Measurements from ENCODE around the gene KIAA1217. TPM values are rescaled to one million over a fixed set of nuclear protein-coding genes. Genes with fewer than 3 reads are reported as not detected.

KIAA1217 gene
- total RNA-seq, 3 donors from 2014 or later (not counting 1 experiment from before 2014, with no cell fraction given), result not detected

- ATAC-seq (no peak), DNase-seq (no peak)
- no peaks in the 10 kb centered on the region for H3K27me3 Mint-ChIP-seq (ENCODE audit: low read depth in 2 of 2)
- H3K27me3 ChIP-seq (ENCODE audit: control insufficient read depth, insufficient read depth, low read length), result no peaks in the 10 kb centered on the region
- no peak overlapping the region for H3K27ac ChIP-seq (ENCODE audit: low read length)
- no peak overlapping the region for H3K4me3 ChIP-seq (ENCODE audit: low read length)
- no peaks in the 10 kb centered on the region for H3K4me1 Mint-ChIP-seq
- no peak overlapping the region for H3K4me3 Mint-ChIP-seq
- TF ChIP-seq, protein P1, sequence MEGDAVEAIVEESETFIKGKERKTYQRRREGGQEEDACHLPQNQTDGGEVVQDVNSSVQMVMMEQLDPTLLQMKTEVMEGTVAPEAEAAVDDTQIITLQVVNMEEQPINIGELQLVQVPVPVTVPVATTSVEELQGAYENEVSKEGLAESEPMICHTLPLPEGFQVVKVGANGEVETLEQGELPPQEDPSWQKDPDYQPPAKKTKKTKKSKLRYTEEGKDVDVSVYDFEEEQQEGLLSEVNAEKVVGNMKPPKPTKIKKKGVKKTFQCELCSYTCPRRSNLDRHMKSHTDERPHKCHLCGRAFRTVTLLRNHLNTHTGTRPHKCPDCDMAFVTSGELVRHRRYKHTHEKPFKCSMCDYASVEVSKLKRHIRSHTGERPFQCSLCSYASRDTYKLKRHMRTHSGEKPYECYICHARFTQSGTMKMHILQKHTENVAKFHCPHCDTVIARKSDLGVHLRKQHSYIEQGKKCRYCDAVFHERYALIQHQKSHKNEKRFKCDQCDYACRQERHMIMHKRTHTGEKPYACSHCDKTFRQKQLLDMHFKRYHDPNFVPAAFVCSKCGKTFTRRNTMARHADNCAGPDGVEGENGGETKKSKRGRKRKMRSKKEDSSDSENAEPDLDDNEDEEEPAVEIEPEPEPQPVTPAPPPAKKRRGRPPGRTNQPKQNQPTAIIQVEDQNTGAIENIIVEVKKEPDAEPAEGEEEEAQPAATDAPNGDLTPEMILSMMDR (IDR thresholded peaks at IDR 0.05), result no peak
- 91% methylated on average over 8 of the region's 8 CpGs for WGBS (ENCODE audit: insufficient coverage)
- H3K36me3 ChIP-seq (ENCODE audit: control insufficient read depth, insufficient read depth, low read length), result no peaks in the 10 kb centered on the region
- H3K9me3 ChIP-seq (ENCODE audit: control insufficient read depth, insufficient read depth, low read length), result no peaks in the 10 kb centered on the region
- H3K36me3 Mint-ChIP-seq, result no peaks in the 10 kb centered on the region
- H3K27ac Mint-ChIP-seq, result no peak overlapping the region
- intact Hi-C loops (cut with micrococcal nuclease), result no loop called here
- H3K4me1 ChIP-seq (ENCODE audit: control insufficient read depth, insufficient read depth, low read length), result no peaks in the 10 kb centered on the region
- no peaks in the 10 kb centered on the region for H3K9me3 Mint-ChIP-seq
Observed at GRCh38 chr10:24231200-24231599, 22.3 kb downstream of the KIAA1217 start.

- Mint-ChIP-seq H3K27me3 (ENCODE audit: low read depth in 2 of 2) (peaks cover 5% of the 10 kb centered on the region in 2 donors), H3K9me3 (peaks cover 0 to 2% of the 10 kb centered on the region in 2 donors), H3K27ac (no peak overlapping the region), H3K4me3 (no peak overlapping the region), H3K4me1 (no peaks in the 10 kb centered on the region), H3K36me3 (no peaks in the 10 kb centered on the region)
- Histone ChIP-seq H3K4me3 (ENCODE audit: low read length) (no peak overlapping the region), H3K36me3 (ENCODE audit: control insufficient read depth, insufficient read depth, low read length) (no peaks in the 10 kb centered on the region), H3K9me3 (ENCODE audit: control insufficient read depth, insufficient read depth, low read length) (no peaks in the 10 kb centered on the region), H3K27ac (ENCODE audit: low read length) (no peak overlapping the region), H3K27me3 (ENCODE audit: control insufficient read depth, insufficient read depth, low read length) (no peaks in the 10 kb centered on the region), H3K4me1 (ENCODE audit: control insufficient read depth, insufficient read depth, low read length) (no peaks in the 10 kb centered on the region)
- 88% methylated on average over 1 of the region's 1 CpG for WGBS (ENCODE audit: insufficient coverage)
- DNase-seq, result no peak
- TF ChIP-seq, protein P1 (IDR thresholded peaks at IDR 0.05), result no peak
- intact Hi-C loops (cut with micrococcal nuclease), result no loop called here
- ATAC-seq, result no peak
Observed at GRCh38 chr10:24234784-24235183, 25.8 kb downstream of the KIAA1217 start.

GRCh38 chr10:24235471-24235870 is 26.5 kb downstream of the KIAA1217 start:
- no peak for DNase-seq
- 85% methylated on average over 7 of the region's 7 CpGs for WGBS (ENCODE audit: insufficient coverage)
- H3K36me3 ChIP-seq (ENCODE audit: control insufficient read depth, insufficient read depth, low read length), result no peaks in the 10 kb centered on the region
- Mint-ChIP-seq H3K4me1 (no peaks in the 10 kb centered on the region), H3K9me3 (peaks cover 0 to 2% of the 10 kb centered on the region in 2 donors), H3K27me3 (ENCODE audit: low read depth in 2 of 2) (peaks cover 5% of the 10 kb centered on the region in 2 donors), H3K27ac (no peak overlapping the region), H3K4me3 (no peak overlapping the region), H3K36me3 (no peaks in the 10 kb centered on the region)
- no peak for ATAC-seq
- no peaks in the 10 kb centered on the region for H3K27me3 ChIP-seq (ENCODE audit: control insufficient read depth, insufficient read depth, low read length)
- no peaks in the 10 kb centered on the region for H3K9me3 ChIP-seq (ENCODE audit: control insufficient read depth, insufficient read depth, low read length)
- intact Hi-C loops (cut with micrococcal nuclease), result no loop called here
- H3K4me1 ChIP-seq (ENCODE audit: control insufficient read depth, insufficient read depth, low read length), result no peaks in the 10 kb centered on the region
- TF ChIP-seq, protein P1 (IDR thresholded peaks at IDR 0.05), result no peak
- H3K27ac ChIP-seq (ENCODE audit: low read length), result no peak overlapping the region
- no peak overlapping the region for H3K4me3 ChIP-seq (ENCODE audit: low read length)

GRCh38 chr10:24237801-24238395 is 29.0 kb downstream of the KIAA1217 start:
- H3K27me3 Mint-ChIP-seq (ENCODE audit: low read depth in 2 of 2), result peaks cover 5% of the 10 kb centered on the region in 2 donors
- Histone ChIP-seq H3K36me3 (ENCODE audit: control insufficient read depth, insufficient read depth, low read length) (no peaks in the 10 kb centered on the region), H3K4me1 (ENCODE audit: control insufficient read depth, insufficient read depth, low read length) (no peaks in the 10 kb centered on the region), H3K27ac (ENCODE audit: low read length) (no peak overlapping the region), H3K9me3 (ENCODE audit: control insufficient read depth, insufficient read depth, low read length) (no peaks in the 10 kb centered on the region), H3K4me3 (ENCODE audit: low read length) (no peak overlapping the region), H3K27me3 (ENCODE audit: control insufficient read depth, insufficient read depth, low read length) (no peaks in the 10 kb centered on the region)
- 59% methylated on average over 9 of the region's 9 CpGs for WGBS (ENCODE audit: insufficient coverage)
- H3K4me1 Mint-ChIP-seq, result no peaks in the 10 kb centered on the region
- H3K36me3 Mint-ChIP-seq, result no peaks in the 10 kb centered on the region
- H3K27ac Mint-ChIP-seq, result no peak overlapping the region
- peaks cover 0 to 2% of the 10 kb centered on the region in 2 donors for H3K9me3 Mint-ChIP-seq
- no peak overlapping the region for H3K4me3 Mint-ChIP-seq
- DNase-seq, result no peak
- TF ChIP-seq, protein P1 (IDR thresholded peaks at IDR 0.05), result no peak
- no peak for ATAC-seq
- intact Hi-C loops (cut with micrococcal nuclease), result no loop called here
